Suppressor macrophage treated with lipopolysaccharide for 1 hour (primary cell): ENCODE data around the gene ELMOD1.
"Not testable (repeated sequence)": the region's sequence is repeated elsewhere in the genome, so short reads cannot be mapped to it uniquely, and the experiment has no call there.

Experiments
- DNase-seq, 3 donors: peaks; one replicate each; pipeline ENCODE4 v3.0.0-alpha.2; 2020 to 2022

Gene ELMOD1

GRCh38 chr11:107590460-107591377 lies at the start of gene ELMOD1:
Gene ELMOD1 (plus strand): TSS chr11:107591147. CDS start chr11:107618190, 27,043 bp downstream.
- DNase-seq, result peak; percentile 22 to 74 (median 42)

DNA sequence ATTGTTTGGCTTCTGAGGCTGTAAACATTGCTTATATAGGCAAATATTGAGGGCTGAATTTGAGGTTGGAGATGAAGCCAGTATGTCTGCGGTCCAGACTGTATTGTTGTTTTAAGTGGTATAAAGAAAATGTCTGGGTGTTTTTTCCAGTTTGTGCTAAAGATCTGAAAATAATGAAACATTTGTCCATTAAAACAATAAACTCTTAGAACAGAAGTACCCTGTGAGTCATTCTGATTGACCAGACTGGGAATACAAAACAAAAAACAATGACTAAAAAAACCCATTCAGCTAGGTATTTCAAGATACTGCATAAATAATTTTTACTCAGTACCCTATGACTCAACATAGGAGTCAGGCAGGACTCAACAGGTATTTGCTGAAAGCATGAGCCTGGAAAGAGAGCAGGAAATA lies 45.8 kb upstream of the ELMOD1 start:
- DNase-seq, result no peak

DNA sequence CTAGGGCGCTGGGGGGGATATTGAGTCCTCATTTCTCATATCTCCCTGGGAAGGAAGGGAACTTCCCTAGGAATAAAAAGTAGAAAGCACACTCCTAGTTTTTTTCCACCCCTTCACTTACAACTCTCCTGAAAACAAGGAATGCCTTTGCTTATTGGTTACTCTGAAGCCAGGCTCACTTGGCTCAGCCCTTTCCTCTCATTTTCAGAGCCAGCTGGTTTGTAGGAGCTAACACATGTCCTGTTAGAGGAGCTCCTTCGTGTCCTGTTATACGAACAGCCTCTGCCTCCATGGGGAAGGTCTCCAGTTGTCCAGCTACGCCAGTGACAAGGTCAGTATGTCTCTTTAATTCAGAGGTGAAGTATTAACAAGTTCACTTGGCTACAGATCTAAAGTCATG lies 43.0 kb upstream of the ELMOD1 start:
- DNase-seq, result no peak

- DNase-seq, result peak; percentile 51 to 76 (median 68)
Measured at GRCh38 chr11:107549253-107549953, 41.5 kb upstream of the ELMOD1 start.

DNA sequence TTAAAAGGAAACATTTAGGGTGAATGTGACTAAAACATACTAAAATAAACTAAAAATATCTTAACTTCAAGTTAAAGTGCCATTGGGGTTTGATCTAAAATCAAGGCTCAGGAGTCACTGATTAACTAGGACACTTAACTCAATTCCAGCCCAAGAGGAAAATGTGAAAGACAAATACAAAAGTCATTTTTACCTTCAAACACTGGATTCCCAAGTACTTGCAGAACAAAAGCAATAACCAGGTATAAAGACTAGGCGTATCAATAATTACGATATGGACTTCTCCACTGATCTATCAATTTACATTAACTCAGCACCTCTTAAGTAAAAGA lies 41.0 kb upstream of the ELMOD1 start:
- no peak for DNase-seq

DNA sequence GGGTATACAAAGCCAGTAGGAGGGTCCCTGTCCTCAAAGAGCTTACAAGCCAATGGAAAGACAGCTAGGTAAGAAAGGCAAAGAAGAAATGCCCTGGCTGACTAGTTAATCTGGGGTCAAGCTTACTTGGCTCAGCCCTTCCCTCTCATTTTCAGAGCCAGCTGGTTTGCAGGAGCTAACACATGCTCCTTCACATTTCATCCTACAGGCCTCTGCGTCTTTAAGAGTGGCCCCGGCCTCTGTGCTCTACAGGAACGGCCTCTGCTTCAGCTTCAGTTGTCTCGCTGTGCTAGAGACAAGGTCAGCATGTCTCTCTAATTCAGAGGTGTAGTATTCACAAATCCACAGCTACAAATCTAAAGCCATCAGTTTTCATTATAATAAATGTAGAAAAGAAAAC lies 40.6 kb upstream of the ELMOD1 start:
- no peak for DNase-seq

DNA sequence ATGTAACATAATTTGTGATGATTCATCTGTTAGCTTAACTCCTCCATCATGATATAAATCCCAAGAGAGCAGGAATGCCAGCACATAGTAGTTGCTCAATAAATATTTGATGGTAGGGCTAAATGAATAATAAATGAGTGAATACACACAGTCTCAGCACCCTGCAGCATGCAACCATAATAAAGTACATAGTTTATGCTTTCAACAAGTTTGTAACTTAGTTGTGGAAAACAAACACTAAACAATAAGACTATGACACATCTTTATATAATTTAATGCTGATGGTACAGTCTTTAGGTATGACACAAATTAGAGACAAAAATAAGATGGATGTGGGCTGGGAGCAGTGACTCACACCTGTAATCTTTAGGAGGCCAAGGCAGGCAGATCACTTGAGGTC lies 29.3 kb upstream of the ELMOD1 start:
- DNase-seq, result no peak

GRCh38 chr11:107562647-107563208 lies 28.2 kb upstream of the ELMOD1 start:
- peak; percentile 21 to 58 (median 46) for DNase-seq

- peak; percentile 44 to 58 (median 55) for DNase-seq
Measured at GRCh38 chr11:107563702-107564101, 27.2 kb upstream of the ELMOD1 start.

GRCh38 chr11:107564877-107565218 lies 26.1 kb upstream of the ELMOD1 start:
- no peak for DNase-seq

GRCh38 chr11:107565219-107565937 lies 25.6 kb upstream of the ELMOD1 start, which contains the start of gene ALKBH8:
Gene ALKBH8 (minus strand): TSS chr11:107565735. CDS start chr11:107560893, 4,842 bp downstream.
- peak; percentile 89 to 91 (median 90) for DNase-seq

DNA sequence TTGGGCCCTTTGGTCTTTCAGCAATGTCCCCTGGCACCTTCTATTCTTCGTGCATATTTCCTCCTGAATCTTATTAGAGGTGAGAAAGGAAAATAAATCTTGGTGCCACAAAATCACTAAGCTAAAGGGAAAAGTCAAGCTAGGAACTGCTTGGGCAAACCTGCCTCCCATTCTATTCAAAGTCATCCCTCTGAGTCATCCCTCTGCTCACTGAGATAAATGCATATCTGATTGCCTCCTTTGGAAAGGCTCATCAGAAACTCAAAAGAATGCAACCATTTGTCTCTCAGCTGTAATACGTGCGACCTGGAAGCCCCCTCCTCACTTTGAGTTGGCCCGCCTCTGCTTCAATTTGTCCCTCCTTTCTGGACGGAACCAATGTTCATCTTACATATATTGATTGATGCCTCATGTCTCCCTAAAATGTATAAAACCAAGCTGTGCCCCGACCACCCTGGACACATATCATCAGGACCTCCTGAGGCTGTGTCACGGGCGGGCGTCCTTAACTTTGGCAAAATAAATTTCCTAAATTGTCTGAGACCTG lies 24.9 kb upstream of the ELMOD1 start:
- DNase-seq, result peak in 2 of 3 donors; percentile 10 to 24

- no peak for DNase-seq
Measured at GRCh38 chr11:107566569-107566968, 24.4 kb upstream of the ELMOD1 start.

DNA sequence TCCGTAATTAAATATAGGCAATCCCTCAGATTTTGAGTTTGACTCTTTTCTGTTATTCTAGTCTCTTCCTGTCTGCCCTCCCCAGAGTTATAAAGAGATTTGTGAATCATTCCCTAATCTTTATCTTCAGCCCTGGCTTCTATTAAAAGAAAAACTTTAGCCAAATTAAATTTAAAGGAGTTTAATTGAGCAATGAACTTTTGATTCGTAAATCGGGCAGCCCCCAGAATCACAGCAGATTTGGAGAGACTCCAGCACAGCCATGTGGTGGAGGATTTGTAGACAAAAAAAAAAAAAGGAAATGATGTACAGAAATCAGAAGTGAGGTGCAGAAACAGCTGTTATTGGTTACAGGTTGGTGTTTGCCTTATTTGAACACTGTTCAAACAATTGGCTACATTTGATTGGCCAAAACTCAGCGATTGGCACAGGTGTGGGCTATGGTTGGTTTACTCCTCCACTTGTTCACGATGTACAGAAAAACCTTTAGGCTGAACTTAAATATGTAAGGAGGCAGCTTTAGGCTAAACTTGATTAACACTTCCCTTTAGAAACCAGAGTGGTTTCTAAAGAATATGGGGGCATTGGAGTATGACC lies 23.1 kb upstream of the ELMOD1 start:
- DNase-seq, result no peak

- no peak for DNase-seq
Measured at GRCh38 chr11:107570015-107570414, 20.9 kb upstream of the ELMOD1 start.

DNA sequence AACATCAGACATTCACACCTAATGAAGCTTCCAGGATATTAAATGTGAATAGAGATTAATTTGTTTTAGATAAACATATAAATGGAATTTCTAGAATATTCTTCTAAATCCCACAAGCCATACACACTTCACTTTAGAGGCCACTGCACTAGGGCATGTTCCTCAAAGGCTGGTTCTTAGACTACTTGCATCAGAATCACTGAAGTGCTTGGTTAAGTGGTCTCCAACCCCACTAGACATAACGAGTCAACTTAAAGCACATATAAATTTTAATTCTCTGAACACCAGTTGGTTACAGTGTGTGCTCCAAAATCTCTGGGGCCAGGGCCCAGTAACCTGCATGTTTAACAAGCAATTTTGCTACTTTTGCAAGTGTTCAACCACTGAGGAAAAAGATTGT lies 17.5 kb upstream of the ELMOD1 start:
- DNase-seq, result no peak

DNA sequence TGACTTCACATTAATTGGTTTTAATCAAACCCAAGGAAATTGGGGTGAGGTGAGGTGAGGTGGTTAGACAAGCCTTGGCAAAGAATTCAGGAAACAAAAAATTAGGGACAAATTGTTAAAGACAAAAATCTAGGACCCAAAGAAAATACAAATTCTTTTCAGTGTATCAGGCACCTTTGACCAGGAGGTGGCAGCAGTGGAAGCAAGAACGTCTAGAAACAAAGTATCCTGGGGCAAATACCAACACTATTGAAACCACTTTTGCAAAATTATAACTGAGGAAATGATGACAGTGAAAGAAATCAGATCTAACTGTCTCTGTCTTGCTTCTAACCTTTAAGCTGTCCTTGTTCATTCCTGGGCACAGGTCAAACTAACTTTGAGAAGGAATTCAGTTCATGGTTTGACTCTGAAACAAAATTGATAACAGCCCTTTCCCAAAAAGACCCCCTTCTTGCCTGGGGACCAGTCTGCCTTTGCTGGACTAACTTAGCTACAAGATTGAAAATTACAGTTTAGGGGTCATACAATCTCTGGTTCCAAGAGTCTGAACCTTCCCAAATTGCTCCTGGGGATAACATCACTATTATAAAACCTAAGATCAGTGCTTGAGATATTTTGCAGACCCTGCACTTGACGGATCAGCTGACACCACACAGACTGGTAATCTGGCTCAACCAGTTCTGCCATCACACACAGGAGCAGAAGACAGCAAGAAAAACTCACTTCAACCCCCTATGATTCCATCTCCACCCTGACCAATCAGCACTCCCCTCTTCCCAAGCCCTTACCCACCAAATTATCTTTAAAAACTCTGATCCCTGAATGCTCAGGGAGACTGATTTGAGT lies 14.2 kb upstream of the ELMOD1 start:
- peak; percentile 56 to 73 (median 67) for DNase-seq

DNA sequence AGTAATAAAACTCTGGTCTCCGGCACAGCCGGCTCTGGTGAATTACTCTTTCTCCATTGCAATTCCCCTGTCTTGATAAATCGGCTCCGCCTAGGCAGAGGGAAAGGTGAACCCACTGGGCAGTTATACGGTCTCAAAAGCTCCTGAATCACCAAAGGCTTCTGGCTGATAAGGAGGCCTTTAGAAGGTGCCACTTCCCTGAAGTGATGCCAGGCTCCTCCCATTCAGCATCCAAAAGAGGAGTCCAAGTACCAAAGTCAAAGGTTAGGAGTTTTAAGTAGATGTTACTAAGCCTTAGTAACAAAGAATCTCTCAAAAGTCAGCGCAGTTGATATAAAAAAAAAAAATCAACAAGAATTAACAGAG lies 13.6 kb upstream of the ELMOD1 start:
- no peak for DNase-seq

- not testable (repeated sequence) for DNase-seq
Measured at GRCh38 chr11:107579169-107579568, 11.8 kb upstream of the ELMOD1 start.

DNA sequence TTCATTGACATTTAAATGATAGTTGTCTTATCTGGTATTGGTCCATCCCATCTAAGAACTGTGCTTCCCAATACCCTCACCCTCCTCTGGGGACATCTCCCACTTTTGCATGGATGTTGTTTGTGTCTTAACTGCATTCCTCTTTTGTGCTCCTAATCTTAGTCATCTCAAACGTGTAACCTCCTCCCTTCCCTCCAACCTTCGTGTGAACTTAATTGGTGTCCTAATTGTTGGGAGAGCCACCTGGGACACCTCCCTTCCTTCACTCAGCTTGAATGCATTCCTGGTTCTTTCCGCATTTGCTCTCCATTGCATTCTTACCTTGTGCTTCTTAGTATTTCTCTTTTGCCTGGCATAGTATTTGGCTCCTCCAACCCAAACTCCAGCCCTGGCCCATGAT lies 9.8 kb upstream of the ELMOD1 start:
- DNase-seq, result no peak

DNA sequence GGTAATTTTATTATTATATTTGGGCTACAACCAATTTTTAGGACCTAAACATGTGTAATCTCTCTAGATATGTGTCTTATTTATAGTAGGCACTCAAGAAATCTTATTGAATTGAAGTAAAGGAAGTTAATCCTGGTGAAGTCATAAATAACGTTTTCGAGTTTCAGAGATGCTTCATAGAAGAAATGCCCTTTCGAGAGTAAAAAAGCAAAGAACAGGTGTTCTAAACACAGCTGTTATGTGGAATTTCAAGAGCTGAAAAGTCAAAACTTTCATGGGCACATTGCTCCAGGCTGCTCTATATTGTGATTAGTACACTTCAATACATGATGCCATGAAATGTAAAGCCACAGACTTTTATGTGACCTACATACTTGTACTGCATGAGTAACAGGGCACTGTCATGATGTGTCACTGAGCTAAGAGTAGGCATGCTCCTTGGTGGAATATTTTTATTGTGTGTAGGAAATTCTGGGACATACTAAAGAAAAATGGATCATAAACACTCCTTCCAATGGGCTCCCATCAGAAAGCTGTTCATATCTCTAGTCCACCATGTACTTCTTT lies 7.2 kb upstream of the ELMOD1 start:
- DNase-seq, result no peak
